T-helper 1 cell treated with Interleukin-12 subunit alpha and Interleukin-12 subunit beta and Interleukin-4 antibody, amounts not matched to agents 30 ng/mL and 1 ng/mL, for 36 hours (primary cell): ENCODE data around the gene FUZ. TPM values are rescaled to one million over a fixed set of nuclear protein-coding genes. Genes with fewer than 3 reads are reported as not detected.

Source experiments
- intact Hi-C: fragments of 100-400 bp; cut with micrococcal nuclease; formaldehyde crosslinking; loops from one replicate; pipeline ENCODE4 v1.15.1; 2024
- total RNA-seq: library from RNA; stranded (reverse); gene quantifications from 2 replicates; pipeline ENCODE4 v1.2.3, GENCODE V29; 2022

Gene FUZ
- total RNA-seq, 1 donor from 2014 or later = 11.7 TPM

DNA sequence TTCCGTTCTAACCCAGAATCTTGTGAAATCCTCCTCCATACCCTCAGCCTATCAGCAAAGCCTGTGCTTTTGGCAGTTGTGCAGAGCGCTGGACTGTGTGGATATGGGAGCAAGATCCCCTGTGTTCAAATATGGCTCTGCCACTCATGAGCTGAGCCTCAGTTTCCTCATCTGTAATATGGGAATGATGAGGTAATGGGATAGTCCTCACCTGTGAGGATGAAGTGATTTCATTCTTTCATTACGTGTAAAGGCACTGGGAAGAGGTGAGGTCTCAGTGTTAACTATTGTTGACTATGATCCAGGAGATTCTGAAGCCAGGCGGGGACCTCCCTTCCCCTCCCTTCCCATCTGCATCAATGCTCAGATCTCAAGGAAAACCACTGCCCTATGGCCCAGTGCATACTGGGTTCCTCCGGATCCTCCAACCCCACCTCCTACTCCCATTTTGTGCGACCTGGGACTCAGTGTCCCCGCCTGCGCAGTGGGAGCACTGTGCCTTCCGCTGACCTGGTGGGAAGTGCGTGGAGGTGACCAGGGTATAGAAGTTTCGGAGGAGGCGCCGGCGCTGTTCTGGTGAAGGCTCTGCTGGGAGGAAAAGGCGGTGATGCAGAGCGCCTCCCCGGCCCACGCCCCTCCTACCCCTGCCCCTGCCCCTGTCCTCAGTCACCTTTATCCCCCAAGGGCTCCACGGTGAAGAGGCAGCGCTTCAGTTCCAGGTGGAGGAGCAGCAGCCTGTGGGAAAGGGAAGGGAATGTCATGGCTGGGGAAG is 5.0 kb downstream of the FUZ start:
- intact Hi-C loops = loop anchor here (1.0 kb wide), 2 partner anchors 42 to 218 kb away; no protein-coding TSS in a partner anchor

DNA sequence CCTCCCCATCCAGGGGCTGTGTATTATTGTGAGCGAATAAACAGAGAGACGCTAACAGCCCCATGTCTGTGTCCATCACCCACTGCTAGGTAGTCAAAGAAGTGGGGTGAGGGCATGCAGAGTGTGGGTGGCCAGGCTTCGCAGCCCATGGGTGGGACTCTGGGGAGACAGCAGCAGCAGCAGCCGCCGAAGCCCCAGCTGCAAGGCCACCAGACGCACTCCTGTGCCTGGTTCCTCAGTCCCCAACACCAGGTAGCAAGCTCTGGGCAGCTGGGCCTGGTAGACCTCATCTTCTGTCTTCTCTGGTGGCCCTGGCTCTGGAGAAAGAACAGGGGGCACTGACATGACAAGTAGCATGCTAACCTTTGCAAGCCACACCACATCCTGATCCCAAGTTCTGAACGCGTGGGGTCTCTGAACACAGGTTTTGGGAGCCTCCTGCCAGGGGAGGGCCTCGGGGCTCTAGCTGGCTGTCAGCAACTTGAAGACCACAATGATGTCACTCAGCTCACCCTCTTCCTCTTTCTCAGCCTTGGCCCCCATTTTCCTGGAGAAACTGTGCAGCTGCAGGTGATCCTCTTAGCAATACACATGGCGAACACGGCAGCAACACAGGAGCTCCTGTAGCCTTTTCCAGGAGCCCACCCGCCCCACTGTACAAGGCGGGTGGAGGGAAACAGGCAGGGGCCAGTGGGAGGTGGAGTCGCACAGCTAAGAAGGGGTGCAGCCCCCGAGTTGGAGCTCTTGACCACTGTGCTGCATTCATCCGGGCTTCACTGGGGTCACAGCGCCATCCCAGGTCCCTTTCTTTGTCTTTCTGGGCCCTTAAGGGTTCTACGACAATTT is 5.8 kb downstream of the FUZ start:
- intact Hi-C loops = no loop called here

DNA sequence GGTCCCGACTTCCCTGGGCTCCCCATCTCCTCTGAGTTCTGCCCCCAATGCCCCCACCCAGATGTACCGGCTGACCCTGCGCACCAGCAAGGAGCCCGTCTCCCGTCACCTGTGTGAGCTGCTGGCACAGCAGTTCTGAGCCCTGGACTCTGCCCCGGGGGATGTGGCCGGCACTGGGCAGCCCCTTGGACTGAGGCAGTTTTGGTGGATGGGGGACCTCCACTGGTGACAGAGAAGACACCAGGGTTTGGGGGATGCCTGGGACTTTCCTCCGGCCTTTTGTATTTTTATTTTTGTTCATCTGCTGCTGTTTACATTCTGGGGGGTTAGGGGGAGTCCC is 6.5 kb downstream of the FUZ start:
- intact Hi-C loops = no loop called here

DNA sequence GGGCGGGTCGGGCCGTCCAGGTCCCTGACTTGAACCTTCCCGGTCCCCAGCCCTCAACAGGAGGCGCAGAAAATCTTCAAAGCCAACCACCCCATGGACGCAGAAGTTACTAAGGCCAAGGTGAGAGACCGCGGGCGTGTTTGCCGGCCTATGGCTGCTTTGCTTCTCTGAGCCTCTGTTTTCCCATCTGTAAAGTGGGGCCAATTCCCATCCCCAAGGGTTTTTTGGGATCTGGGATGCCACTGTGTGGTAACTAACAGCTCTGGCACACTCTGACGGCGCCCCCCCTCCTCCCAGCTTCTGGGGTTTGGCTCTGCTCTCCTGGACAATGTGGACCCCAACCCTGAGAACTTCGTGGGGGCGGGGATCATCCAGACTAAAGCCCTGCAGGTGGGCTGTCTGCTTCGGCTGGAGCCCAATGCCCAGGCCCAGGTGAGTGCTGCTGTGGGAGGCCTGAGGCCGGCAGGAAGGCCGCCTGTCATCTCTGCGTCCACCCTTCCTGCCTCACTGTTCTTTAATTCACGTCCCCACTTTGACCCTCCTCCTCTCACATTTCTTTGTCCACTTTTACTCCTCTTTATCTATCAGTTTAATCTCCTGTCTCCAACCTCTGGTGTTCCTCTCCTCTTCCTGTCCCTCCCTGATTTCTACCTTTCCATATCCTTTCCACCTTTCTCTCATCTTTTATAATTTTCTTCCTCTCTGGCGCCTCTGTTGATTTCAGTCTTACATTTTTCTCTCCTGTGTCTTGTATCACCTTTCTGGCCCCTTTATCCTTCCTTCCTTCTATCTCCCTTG is 7.1 kb downstream of the FUZ start:
- intact Hi-C loops = no loop called here

DNA sequence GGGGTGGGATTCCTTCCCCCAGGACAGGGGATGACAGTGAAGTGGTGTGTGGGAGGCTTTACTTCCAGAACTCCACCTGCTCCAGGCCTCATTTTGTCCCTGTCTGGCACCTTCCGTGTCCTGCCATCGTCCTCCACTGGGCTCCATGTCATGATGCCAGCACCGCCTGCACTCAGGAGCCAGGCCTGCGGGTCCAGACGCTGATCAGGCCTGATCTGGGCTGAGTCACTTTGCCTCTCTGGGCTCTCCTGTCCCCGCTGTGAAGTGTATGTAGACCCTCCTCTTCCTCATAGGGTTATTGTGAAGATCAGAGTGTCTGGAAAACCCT is 9.6 kb downstream of the FUZ start:
- intact Hi-C loops = no loop called here

DNA sequence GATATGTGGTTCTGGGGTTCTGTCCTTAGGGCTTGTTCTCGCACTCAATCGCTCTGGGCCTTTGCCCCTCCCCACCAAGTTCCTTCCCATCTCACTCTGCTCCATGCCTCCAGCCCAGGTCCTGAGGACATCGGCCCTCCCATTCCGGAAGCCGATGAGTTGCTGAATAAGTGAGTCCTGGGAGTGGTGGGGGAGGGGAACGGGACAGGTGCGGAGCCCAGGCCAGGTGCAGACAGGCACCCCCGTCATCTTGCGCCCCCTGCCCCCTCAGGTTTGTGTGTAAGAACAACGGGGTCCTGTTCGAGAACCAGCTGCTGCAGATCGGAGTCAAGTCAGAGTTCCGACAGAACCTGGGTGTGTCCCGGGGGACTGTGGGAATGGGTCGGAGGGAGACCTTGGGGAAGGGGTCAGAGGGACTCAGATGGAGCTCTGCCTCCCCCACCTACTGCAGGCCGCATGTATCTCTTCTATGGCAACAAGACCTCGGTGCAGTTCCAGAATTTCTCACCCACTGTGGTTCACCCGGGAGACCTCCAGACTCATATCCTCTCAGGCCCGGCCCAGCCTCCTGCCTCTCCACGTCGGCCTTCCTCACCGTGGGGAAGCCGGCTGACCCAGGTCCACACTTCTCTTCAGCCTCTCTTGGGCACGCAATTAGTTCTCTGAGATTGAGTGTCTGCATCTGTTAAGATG is 10.1 kb downstream of the FUZ start:
- intact Hi-C loops = no loop called here

DNA sequence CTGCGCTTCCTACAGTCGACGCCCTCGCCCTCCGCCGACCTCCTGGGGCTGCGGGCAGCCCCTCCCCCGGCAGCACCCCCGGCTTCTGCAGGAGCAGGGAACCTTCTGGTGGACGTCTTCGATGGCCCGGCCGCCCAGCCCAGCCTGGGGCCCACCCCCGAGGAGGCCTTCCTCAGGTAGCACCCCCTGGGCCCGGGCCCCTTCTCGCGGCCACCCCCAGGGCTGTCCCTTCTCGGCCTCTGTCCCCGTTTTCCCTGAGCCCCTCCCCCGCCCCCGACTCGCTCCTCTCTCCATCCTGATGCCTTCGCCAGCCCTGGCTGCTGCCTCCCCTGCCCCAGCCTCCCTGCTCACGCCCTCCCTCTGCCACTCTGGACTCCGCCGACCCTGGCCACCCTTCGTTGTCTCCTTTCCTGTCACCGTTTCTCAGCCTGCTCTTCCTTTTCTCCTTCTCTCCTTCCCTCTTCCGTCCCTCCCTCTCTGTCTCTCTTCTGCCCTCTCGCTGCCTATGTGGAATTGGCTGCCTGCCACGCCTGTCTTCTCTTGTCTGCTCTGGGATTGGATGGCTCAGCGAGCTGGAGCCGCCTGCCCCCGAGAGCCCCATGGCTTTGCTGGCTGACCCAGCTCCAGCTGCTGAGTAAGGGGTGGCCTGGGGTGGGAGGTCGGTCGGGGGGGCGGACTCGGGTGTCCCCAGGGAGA is 11.0 kb downstream of the FUZ start:
- intact Hi-C loops = no loop called here

DNA sequence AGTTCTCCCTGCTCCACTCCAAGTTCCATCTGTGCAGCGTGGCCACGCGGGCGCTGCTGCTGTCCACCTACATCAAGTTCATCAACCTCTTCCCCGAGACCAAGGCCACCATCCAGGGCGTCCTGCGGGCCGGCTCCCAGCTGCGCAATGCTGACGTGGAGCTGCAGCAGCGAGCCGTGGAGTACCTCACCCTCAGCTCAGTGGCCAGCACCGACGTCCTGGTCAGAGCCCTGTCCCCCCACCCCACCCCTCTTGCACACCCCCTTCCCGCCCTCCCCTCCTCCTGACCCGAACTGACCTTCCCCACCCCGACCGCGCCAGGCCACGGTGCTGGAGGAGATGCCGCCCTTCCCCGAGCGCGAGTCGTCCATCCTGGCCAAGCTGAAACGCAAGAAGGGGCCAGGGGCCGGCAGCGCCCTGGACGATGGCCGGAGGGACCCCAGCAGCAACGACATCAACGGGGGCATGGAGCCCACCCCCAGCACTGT is 11.6 kb downstream of the FUZ start:
- intact Hi-C loops = no loop called here

DNA sequence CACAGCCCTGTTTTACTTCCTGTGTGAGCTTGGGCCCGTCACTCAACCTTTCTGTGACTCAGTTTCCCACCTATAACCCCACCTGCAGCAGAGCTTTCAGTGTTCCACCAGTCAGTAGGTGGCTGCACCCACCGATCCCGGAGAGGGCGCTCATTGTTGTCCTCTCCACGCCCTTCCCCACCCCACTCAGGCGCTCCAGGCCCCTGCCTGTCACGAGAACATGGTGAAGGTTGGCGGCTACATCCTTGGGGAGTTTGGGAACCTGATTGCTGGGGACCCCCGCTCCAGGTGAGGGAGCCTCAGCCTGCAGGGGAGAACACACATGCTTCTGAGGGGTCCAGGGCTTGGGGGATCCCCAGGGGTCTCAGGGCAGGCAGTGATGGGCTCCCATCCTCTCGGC is 12.3 kb downstream of the FUZ start:
- intact Hi-C loops = no loop called here

DNA sequence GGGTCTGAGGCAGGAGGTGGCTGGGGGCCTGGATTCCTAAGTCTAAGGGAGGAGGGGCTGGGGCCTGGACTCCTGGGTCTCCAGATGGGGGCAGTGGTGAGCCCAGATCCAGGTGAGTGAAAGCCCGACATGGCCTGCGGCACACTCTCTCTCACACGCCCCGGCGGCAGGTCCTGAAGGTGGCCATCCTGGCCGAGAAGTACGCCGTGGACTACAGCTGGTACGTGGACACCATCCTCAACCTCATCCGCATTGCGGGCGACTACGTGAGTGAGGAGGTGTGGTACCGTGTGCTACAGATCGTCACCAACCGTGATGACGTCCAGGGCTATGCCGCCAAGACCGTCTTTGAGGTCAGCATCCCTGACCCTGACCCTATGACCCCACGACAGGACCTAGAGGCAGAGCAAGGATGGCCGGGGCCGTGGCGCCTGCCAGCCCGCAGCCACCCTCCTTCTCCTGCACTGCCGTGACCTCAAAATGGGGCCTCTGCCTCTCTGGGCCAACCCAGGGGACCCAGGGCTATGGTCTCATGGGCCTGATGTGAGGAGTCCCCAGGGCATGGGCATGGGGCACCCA is 13.2 kb downstream of the FUZ start:
- intact Hi-C loops = no loop called here

DNA sequence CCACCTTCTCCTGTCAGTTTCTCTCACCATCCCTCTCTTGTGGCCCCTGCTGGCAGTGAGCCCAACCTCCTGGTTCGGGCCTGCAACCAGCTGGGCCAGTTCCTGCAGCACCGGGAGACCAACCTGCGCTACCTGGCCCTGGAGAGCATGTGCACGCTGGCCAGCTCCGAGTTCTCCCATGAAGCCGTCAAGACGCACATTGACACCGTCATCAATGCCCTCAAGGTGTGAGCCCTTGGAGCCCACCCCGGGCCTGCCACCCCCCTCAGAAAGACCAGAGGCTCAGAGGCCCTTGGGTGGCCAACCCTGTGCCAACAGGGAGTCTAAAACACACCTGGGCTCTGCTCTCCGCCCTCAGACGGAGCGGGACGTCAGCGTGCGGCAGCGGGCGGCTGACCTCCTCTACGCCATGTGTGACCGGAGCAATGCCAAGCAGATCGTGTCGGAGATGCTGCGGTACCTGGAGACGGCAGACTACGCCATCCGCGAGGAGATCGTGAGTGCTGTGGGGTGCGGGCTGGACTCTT is 13.8 kb downstream of the FUZ start:
- intact Hi-C loops = no loop called here

DNA sequence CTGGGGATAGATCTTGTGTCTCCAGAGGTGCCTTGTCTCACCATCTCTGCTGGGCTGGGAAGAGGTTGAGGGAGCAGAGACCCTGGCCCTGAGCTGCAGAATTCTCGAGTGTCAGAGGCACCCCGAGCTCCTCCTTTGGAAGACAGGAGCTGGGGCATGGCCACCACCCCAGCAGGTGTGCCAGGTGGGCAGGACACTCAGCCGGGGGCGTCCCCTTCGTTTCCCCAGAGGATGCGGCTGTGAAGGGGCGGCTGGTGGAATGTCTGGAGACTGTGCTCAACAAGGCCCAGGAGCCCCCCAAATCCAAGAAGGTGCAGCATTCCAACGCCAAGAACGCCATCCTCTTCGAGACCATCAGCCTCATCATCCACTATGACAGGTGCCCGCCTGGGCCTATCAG is 14.5 kb downstream of the FUZ start:
- intact Hi-C loops = no loop called here

DNA sequence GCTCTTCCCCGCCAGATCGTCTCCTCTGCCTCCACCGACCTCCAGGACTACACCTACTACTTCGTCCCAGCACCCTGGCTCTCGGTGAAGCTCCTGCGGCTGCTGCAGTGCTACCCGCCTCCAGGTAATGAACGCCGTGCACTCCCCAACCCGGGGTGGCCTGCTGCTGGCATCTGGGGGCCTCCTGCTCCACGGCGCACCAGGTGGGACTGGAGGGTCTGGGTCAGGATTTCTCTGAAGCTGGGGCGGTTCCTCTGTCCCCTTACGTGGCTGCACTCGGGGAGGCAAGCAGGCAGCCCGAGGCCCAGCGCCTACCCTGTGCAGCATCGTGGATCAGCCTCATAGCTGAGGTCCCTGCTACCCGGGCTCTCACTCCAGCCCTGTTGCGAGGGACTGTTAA is 17.5 kb downstream of the FUZ start:
- intact Hi-C loops = no loop called here

DNA sequence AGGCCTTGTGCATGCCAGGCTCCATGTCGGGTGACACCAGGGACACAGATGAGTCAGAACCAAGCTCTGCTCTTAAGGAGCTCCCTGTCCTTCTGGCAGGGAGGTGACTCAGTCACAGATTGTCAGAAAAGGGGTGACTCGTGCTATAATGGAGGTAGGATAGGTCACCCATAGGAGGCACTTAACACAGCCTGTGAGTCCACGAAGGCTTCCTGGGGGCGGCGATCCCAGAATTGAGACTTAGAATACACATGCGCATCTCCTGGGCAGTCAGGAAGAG is 19.6 kb downstream of the FUZ start:
- intact Hi-C loops = no loop called here

DNA sequence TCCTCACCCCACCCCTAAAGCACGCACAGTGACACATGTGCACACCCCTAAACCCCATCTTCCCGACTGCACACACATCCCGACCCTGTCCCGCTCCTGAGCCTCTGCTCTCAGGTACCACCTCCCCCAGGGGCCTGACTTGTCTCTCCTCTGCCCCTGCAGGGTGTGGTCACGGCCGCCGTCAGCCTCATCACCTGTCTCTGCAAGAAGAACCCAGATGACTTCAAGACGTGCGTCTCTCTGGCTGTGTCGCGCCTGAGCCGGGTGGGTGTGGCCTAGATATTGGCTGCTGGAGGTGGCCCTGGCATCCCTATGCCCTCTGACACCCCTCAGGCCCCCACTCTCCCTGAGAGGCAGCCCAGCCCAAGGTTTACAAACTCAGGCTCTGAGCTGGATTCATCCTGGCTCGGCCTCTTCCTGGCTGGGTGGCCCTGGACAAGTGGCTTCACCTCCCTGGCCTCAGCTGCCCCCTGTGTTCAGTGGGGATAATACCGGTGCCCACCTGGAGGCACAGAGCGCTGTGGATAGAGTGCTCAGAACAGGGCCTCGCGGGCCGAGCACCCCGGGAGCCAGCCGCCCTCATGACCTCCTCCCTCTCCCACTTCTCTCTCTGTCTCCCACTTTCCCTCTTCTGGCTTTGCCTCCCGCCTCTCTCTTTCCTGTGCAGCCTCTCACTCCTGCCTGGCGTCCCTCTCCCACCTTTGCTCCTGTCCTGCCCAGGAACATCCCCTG is 20.1 kb downstream of the FUZ start:
- intact Hi-C loops = no loop called here

DNA sequence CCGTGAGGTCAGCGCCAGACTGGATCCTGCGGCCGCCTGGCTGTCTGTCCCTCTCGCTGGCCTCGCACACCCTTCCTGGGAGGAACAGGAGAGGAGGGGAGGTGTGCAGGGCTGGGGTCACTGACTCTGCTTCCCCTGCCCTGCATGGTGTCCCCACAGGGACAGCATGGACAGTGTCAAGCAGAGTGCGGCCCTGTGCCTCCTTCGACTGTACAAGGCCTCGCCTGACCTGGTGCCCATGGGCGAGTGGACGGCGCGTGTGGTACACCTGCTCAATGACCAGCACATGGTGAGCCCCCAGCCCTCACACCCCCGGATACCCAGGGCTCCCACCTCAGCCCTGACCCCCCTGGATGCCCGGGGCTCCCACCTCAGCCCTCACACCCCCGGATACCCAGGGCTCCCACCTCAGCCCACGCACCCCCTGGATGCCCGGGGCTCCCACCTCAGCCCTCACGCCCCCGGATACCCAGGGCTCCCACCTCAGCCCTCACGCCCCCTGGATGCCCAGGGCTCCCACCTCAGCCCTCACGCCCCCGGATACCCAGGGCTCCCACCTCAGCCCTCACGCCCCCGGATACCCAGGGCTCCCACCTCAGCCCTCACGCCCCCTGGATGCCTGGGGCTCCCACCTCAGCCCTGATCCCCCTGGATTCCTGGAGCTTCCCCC is 21.2 kb downstream of the FUZ start:
- intact Hi-C loops = no loop called here

DNA sequence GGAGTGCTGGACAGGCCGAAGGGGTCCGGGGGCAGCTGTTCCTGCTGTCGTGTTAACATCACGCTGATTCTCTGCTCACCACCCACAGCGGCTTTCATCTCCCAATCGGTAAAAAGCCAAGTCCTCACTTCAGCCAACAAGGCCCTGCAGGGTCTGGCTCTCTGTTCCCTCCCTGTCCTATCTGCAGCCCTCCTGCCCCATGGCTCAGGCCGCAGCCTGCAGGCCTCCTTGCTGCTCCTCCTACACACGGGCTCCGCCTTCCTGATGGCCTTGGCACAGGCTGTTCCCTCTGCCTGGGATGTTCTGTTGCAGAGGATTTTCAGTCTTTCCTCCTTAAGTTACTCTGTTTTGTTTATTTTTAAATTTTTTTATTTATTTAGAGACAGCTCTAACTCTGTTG is 22.2 kb downstream of the FUZ start:
- intact Hi-C loops = no loop called here

DNA sequence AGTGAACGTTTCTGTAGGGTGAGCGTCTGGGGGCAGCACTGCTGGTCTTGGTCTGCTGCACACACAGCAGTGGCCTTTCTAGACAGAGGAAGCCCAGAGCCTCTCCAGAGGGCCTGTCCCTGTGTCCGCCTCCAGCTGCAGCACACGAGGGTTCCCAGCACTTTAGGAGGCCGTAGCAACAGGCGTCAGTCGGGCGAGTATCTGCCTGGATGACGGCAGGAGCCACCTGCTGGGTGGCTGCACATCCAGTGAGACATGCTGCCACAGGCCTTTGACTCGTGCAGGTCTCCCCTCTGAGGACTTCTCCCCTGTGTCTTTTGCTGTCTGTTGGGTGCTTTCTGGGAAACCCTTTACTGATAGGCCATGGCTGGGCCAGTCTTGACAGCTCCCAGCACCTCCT is 24.2 kb downstream of the FUZ start:
- intact Hi-C loops = no loop called here

DNA sequence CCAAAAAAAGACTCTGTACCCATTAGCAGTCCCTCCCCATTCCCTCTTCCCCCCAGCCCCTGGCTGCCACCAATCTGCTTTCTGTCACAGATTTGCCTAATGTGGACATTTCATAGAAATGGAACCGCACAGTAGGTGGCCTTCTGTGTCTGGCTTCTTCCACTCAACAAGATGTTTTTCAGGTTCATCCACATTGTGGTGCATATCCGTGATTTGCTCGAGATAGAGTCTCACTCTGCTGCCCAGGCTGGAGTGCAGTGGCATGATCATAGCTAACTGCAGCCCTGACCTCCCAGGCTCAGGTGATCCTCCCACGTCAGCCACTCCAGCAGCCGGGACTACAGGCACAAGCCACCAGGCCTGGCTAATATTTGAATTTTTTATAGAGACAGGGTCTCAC is 25.3 kb downstream of the FUZ start:
- intact Hi-C loops = no loop called here
